ENCODE data around the gene PNMA6E. TPM values are rescaled to one million over a fixed set of nuclear protein-coding genes. Genes with fewer than 3 reads are reported as not detected.

Gene PNMA6E
- total and polyA plus RNA-seq, 2 donors (not counting 3 experiments of a cell fraction or from before 2014, with no cell fraction given) = not detected

- no peak for FAIRE-seq
These were observed 4.6 kb downstream of the PNMA6E start for GRCh38 chrX:153396320-153397195.

More at GRCh38 chrX:153396320-153397195, 4.6 kb downstream of the PNMA6E start:
- H3K4me1 ChIP-seq (ENCODE audit: control insufficient read depth, extremely low read depth, insufficient read depth, low read length) = no peaks in the 10 kb centered on the region
- dilution Hi-C loops (cut with MboI; ENCODE audit: extremely low pct_ligation_motif_present, low sequenced_read_pairs) (no loop called here), intact Hi-C loops (cut with micrococcal nuclease) (no loop called here)
- ChIA-PET POLR2A (no interaction called here), CTCF (no interaction called here)
- no peaks in the 10 kb centered on the region for H3K36me3 ChIP-seq (ENCODE audit: control insufficient read depth in 2 of 2, extremely low read depth in 1 of 2, insufficient read depth in 2 of 2, low read length in 2 of 2)
- H3K27ac ChIP-seq (ENCODE audit: insufficient read depth, low read depth, low read length) = no peak overlapping the region
- BruUV-seq (replicated peaks) = no TSS peak
- no peak for DNase-seq (ENCODE audit: low read depth, low spot score)
- no peaks in the 10 kb centered on the region for H3K9me3 ChIP-seq (replicated peaks; ENCODE audit: control insufficient read depth, insufficient read depth, low read length)
- no peak overlapping the region for H3K9ac ChIP-seq (replicated peaks; ENCODE audit: extremely low read depth, insufficient read depth, low read length)
- TF ChIP-seq MYC (IDR thresholded peaks at IDR 0.05; ENCODE audit: low read depth, low read length) (no peak), FOS (IDR thresholded peaks at IDR 0.05; ENCODE audit: borderline replicate concordance, insufficient read depth, low read length) (no peak), MAX (IDR thresholded peaks at IDR 0.05; ENCODE audit: insufficient read depth, insufficient read length) (no peak), CTCF (IDR thresholded peaks at IDR 0.05; ENCODE audit: extremely low read depth in 1 of 2, insufficient read depth in 1 of 2, low read depth in 1 of 2, low read length in 2 of 2) (no peak), POLR2A (IDR thresholded peaks at IDR 0.05; ENCODE audit: low read depth, low read length) (no peak), JUN (IDR thresholded peaks at IDR 0.05; ENCODE audit: borderline replicate concordance, insufficient read depth, insufficient read length, low read depth) (no peak), EZH2 (IDR thresholded peaks at IDR 0.05; ENCODE audit: borderline replicate concordance, low read depth, low read length, severe bottlenecking) (no peak), POLR2AphosphoS5 (IDR thresholded peaks at IDR 0.05; ENCODE audit: insufficient read depth, low read depth, low read length) (no peak), GATA2 (IDR thresholded peaks at IDR 0.05; ENCODE audit: insufficient read depth, insufficient read length, low read depth, low read length) (no peak)
- no peaks in the 10 kb centered on the region for H3K27me3 ChIP-seq (ENCODE audit: control insufficient read depth in 2 of 2, insufficient read depth in 2 of 2, low read length in 2 of 2)
- no peaks in the 10 kb centered on the region for H3K9me1 ChIP-seq (replicated peaks; ENCODE audit: control insufficient read depth, extremely low read depth, insufficient read depth, low read length)
- H3K79me2 ChIP-seq (ENCODE audit: control insufficient read depth, insufficient read depth, low read length) = no peaks in the 10 kb centered on the region
- no peak overlapping the region for H3K4me3 ChIP-seq (replicated peaks in 1 of 3; ENCODE audit: insufficient read depth in 1 of 3, low read depth in 1 of 3, low read length in 3 of 3)
- H2AFZ ChIP-seq (ENCODE audit: low read depth, low read length) = no peak overlapping the region
- H3K4me2 ChIP-seq (ENCODE audit: insufficient read depth, low read length) = no peak overlapping the region
- no peaks in the 10 kb centered on the region for H4K20me1 ChIP-seq (replicated peaks; ENCODE audit: control insufficient read depth, extremely low read depth, insufficient read depth, low read length)
